HG03575 (cell line): ENCODE data around the gene IFFO2.
"Not testable (repeated sequence)": the region's sequence is repeated elsewhere in the genome, so short reads cannot be mapped to it uniquely, and the experiment has no call there.

Experiments used
- ATAC-seq: cut with Tn5 transposase; IDR thresholded peaks from one replicate; pipeline ENCODE4 v1.9.1; 2021; ENCODE audit not compliant: unreplicated experiment, insufficient number of reproducible peaks, low FRiP score; ENCODE audit errors: extremely low read depth

The IFFO2 gene

DNA sequence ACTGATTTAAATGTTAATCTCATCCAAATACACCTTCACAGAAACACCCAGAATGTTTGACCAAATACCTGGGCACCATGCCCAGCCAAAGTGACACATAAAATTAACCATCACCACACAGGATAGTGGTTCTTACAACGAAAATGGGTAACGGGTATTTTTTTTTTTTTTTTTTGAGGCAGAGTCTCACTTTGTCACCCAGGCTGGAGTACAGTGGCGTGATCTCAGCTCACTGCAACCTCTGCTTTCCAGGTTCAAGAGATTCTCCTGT lies 85.9 kb downstream of the IFFO2 start:
- not testable (repeated sequence) for ATAC-seq

GRCh38 chr1:18869847-18870594 lies 86.5 kb downstream of the IFFO2 start:
- ATAC-seq = no peak

DNA sequence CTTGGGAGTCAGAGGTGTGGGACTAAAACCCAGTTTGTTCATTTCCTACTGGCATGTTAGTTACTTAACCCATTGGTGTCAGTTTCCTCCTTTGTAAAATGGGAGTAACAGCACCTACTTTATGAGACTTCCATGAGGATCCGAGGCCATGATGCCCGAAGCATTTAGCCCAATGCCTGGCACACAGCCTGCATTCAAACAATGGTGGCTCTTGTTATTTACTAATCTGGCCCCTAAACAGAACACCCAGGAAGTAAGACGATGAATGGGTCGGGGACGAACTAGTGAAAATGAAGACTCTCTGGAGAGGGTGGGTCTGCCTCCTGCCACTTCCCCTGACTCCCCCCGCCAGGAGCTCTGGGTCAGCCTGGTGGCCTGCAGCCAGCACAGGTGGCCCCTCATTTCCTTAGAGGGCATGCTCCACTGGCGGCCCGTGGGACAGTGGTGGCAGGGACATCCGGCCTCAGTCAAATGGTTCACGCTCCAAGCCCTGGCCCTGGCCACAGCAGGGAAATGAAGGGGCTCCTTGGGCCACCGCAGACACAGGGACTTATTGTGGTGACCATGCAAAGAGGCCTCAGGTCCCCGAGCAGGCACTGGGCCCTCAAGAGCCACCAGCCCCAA lies 87.6 kb downstream of the IFFO2 start:
- ATAC-seq = no peak

DNA sequence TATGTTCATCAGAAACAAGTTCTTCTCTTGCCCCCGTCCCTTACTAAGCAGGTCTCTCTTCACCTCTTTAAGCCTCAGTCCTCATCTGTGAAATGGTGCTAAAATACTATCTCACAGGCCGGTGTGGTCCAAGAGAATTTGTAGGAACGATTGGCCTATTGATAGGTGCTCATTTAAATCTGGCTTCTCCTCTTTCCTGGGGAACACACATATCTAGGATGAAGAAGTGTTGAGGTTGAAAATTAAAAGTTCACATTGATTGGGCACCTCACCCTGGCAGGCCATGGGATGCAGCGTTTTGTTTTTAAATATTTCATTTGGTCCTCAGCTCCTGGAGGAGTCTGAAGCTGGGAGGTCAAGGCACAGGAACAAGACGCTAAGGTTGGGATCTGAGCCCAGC lies 88.1 kb downstream of the IFFO2 start:
- ATAC-seq = no peak

GRCh38 chr1:18866846-18867245 lies 89.6 kb downstream of the IFFO2 start:
- ATAC-seq = no peak

DNA sequence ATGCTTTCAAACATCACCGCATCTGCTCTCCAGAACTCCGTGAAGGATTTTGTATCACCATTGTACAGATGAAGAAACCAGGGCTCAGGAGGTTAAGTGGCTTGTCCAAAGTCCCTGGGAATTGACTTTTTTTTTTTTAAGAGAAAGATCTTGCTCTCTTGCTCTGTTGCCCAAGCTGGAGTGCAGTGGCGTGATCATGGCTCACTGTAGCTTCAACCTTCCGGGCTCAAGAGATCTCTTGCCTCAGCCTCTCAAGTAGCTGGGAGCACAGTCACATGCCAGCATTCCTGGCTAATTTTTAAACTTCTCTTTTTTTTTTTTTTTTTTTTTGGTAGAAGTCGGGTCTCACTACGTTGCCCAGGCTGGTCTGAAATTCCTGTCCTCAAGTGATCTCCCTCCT lies 90.2 kb downstream of the IFFO2 start:
- ATAC-seq = no peak

GRCh38 chr1:18865176-18865575 lies 91.3 kb downstream of the IFFO2 start:
- ATAC-seq = no peak

GRCh38 chr1:18861590-18861989 lies 94.9 kb downstream of the IFFO2 start:
- ATAC-seq = no peak

GRCh38 chr1:18861082-18861481 lies 95.4 kb downstream of the IFFO2 start:
- no peak for ATAC-seq

GRCh38 chr1:18859560-18859959 lies 96.9 kb downstream of the IFFO2 start, which contains the start of gene TAS1R2:
TAS1R2 (minus strand) TSS chr1:18859660; CDS start chr1:18859660, 0 bp downstream.
- ATAC-seq = no peak

DNA sequence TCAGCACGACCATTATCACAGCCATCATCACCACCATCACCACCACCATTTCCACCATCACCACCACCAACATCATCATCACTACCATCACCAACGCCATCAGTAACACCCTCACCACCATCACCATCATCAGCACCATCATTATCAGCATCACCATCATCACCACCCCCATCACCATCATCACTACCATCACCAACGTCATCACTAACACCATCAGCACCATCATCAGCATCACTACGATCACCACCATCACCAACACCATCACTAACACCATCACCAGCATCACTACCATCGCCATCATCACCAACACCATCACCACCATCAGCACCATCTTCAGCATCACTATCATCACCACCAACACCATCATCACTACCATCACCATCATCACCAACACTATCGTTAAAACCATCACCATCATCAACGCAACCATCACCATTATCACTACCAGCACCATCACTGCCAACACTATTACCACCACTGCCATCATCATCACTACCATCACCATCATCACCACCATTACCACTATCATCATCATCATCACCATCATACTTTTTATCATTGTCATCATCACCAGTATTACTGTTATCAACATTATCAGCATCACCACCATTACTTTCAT lies 98.3 kb downstream of the IFFO2 start:
- ATAC-seq = no peak

GRCh38 chr1:18856435-18856834 lies 100.0 kb downstream of the IFFO2 start:
- no peak for ATAC-seq

- ATAC-seq = no peak
Measured at GRCh38 chr1:18855573-18855972, 100.9 kb downstream of the IFFO2 start.

- ATAC-seq = no peak
Measured at GRCh38 chr1:18854331-18855025, 102.0 kb downstream of the IFFO2 start.
